Gastrocnemius medialis (tissue), 4 donors: ENCODE data around the gene MAPKAP1. TPM values are rescaled to one million over a fixed set of nuclear protein-coding genes. Genes with fewer than 3 reads are reported as not detected.
A peak's percentile ranks its signal among the peaks of the same experiment; 100 is the strongest.

Experiments
- ATAC-seq, 2 donors: fragments of 150-250 bp; one replicate each; pipeline ENCODE4 v1.9.1; 2016
- DNase-seq, 2 donors: peaks; one replicate each; pipeline ENCODE4 v3.0.0-alpha.2; 2019
- H3K27ac ChIP-seq, 4 donors: fragments of 200-600 bp; sonication (generic); 1 replicate in 1 of 4; 2 replicates in 3 of 4; pipeline ENCODE4 v1.5.1; 2016 to 2018; ENCODE audit warnings: mild to moderate bottlenecking in 2 of 4, moderate library complexity in 1 of 4
- H3K27me3 ChIP-seq, 3 donors: fragments of 200-600 bp; sonication (generic) in 2 of 3; 1 replicate in 1 of 3; 2 replicates in 2 of 3; pipeline versions ENCODE4 v1.5.1 to v1.6.0; 2016 to 2019; ENCODE audit warnings: mild to moderate bottlenecking in 1 of 3, moderate library complexity in 1 of 3
- H3K36me3 ChIP-seq, 2 donors: fragments of 200-600 bp; sonication (generic) in 1 of 2; one replicate each; pipeline ENCODE4 v1.5.1; 2017 to 2018
- H3K4me1 ChIP-seq, 2 donors: fragments of 200-600 bp; sonication (generic) in 1 of 2; one replicate each; pipeline ENCODE4 v1.5.1; 2016 to 2017; ENCODE audit warnings: mild to moderate bottlenecking in 2 of 2
- H3K4me3 ChIP-seq, 4 donors: fragments of 200-600 bp; sonication (generic) in 3 of 4; 1 replicate in 1 of 4; 2 replicates in 3 of 4; pipeline ENCODE4 v1.5.1; 2016 to 2019; ENCODE audit warnings: mild to moderate bottlenecking in 2 of 4
- H3K9me3 ChIP-seq, 3 donors: fragments of 200-600 bp; sonication (generic) in 2 of 3; 1 replicate in 1 of 3; 2 replicates in 2 of 3; pipeline ENCODE4 v1.5.1; 2016 to 2019
- POLR2A ChIP-seq, 2 donors: fragments of 450-650 bp; IDR thresholded peaks; one replicate each; pipeline ENCODE4 v1.6.1; 2017; ENCODE audit warnings: antibody characterized with exemption in 2 of 2, mild to moderate bottlenecking in 2 of 2, moderate library complexity in 2 of 2
- in situ Hi-C, 4 donors: fragments of 200-750 bp; cut with MboI; loops; one replicate each; pipeline versions ENCODE4 v1.15.0 to v1.8.0; 2017; ENCODE audit warnings: low sequenced_read_pairs in 4 of 4
- intact Hi-C: fragments of 100-400 bp; cut with DNase I; formaldehyde crosslinking; loops from one replicate; pipeline ENCODE4 v1.15.1; 2023; ENCODE audit warnings: low total_unique reads
- total RNA-seq, 4 donors: library from RNA; depleted of rRNA; stranded (reverse); fragments of >200 nt; gene quantifications; one replicate each; pipeline versions ENCODE4 v1.1.0 to v1.2.3, GENCODE V29; 2016
- TF ChIP-seq, protein P1 (sequence below), 5 experiments: fragments of 450-650 bp in 3 of 5; fragments of 200-600 bp in 2 of 5; sonication (generic) in 2 of 5; IDR thresholded peaks in 4 of 5; conservative IDR thresholded peaks in 1 of 5; 1 replicate in 4 of 5; 2 replicates in 1 of 5; pipeline ENCODE4 v1.5.1; 2016 to 2019; ENCODE audit warnings: antibody characterized with exemption in 5 of 5, mild to moderate bottlenecking in 3 of 5, moderate library complexity in 3 of 5

MAPKAP1 gene
- 100 to 1,000 TPM in 3 of 4 donors, 10 to 100 TPM in 1; 58.2 to 123 (median 104) TPM for total RNA-seq

DNA sequence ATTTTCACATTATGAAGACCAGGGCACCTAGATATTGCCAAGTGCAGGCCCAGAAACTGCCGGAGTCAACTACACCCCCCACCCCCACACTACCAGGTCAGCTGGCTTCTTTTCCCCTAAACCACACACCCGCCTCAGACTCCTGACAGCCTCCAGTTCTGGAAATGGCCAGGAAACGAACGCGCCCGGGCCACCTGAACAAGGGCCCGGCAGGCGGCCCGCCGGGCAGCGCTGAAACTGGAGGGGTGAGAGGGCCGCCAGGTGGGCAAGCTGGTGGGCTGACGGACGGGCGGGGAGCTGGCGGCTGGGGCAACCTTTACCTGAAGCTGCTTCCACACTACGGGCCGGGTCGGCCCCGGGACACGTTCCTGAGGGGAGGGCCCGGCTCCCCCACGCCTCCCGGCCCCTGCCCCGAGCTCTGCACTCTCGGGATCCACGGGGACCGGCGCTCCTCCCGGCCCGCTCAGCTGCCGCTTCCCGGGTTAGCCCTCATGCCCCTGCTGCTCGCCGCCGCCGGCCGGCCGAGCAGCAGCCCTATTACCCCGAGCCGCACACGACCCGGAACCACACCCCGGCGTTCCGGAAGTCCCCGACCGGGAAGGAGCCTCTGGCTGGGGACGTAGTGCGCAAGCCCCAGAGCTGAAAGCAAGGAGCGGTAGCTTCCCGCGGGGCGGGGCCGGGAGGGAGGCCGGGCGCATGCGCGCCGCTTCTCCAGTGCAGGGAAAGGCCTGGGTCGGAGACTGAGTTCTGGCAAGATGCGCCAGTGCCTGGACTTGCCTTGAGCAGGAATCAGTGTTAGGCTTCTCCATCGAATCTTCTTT lies at the start of gene MAPKAP1:
TSS of gene MAPKAP1 (minus strand) at position 558 of the 821 bp plus-strand sequence. CDS start 34,634 bp downstream, outside the sequence.
- no peaks in the 10 kb centered on the region for H3K27me3 ChIP-seq
- H3K4me3 ChIP-seq = peak within 1 kb of the TSS; percentile 89 to 99 (median 97)
- no peaks in the 10 kb centered on the region for H3K9me3 ChIP-seq
- H3K36me3 ChIP-seq = no peaks in the 10 kb centered on the region
- peak within 1 kb of the TSS; percentile 75 to 89 (median 84) for H3K27ac ChIP-seq
- TF ChIP-seq, protein P1, sequence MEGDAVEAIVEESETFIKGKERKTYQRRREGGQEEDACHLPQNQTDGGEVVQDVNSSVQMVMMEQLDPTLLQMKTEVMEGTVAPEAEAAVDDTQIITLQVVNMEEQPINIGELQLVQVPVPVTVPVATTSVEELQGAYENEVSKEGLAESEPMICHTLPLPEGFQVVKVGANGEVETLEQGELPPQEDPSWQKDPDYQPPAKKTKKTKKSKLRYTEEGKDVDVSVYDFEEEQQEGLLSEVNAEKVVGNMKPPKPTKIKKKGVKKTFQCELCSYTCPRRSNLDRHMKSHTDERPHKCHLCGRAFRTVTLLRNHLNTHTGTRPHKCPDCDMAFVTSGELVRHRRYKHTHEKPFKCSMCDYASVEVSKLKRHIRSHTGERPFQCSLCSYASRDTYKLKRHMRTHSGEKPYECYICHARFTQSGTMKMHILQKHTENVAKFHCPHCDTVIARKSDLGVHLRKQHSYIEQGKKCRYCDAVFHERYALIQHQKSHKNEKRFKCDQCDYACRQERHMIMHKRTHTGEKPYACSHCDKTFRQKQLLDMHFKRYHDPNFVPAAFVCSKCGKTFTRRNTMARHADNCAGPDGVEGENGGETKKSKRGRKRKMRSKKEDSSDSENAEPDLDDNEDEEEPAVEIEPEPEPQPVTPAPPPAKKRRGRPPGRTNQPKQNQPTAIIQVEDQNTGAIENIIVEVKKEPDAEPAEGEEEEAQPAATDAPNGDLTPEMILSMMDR (IDR thresholded peaks at IDR 0.05 in 4 of 5, conservative IDR thresholded peaks at IDR 0.05 in 1 of 5) = no peak
- TF ChIP-seq POLR2A (IDR thresholded peaks at IDR 0.05) = peak; percentile 68 to 72
- DNase-seq = peak; percentile 92 to 94
- intact Hi-C loops (loop anchor here (1.0 kb wide), 1 partner anchor 39 kb away; no protein-coding TSS in a partner anchor), in situ Hi-C loops (no loop called here)
- ATAC-seq = peak; percentile 98 to 99
- H3K4me1 ChIP-seq = peaks cover 23 to 29% of the 10 kb centered on the region in 2 donors

DNA sequence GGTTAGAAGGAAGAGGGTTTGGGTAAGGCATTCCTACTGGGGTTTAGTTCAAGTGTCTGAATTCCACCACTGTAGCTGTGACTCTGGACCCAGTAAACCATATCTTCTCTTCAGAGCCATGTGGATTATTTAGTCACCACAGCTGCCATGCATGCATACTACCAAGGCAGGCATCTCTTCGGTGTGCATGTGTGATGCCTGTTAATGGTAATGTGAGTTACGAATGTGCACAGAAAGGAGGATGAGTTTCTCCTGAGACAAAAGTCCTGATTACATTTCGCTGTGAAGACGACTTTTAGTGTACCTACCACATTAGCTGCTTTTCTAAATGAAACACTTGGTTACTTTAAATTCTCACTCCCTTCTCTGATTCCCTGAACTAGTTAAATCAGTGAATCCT lies 49.5 kb upstream of the MAPKAP1 start:
- Histone ChIP-seq H3K27ac (no peak overlapping the region), H3K9me3 (no peaks in the 10 kb centered on the region), H3K4me3 (no peak overlapping the region), H3K27me3 (peaks cover 0 to 11% (median 3%) of the 10 kb centered on the region in 3 donors), H3K4me1 (no peaks in the 10 kb centered on the region), H3K36me3 (no peaks in the 10 kb centered on the region)
- ATAC-seq = no peak
- in situ Hi-C loops = no loop called here
- intact Hi-C loops = no loop called here
- TF ChIP-seq, protein P1 (IDR thresholded peaks at IDR 0.05 in 4 of 5, conservative IDR thresholded peaks at IDR 0.05 in 1 of 5) = no peak
- no peak for TF ChIP-seq POLR2A (IDR thresholded peaks at IDR 0.05)
- no peak for DNase-seq

DNA sequence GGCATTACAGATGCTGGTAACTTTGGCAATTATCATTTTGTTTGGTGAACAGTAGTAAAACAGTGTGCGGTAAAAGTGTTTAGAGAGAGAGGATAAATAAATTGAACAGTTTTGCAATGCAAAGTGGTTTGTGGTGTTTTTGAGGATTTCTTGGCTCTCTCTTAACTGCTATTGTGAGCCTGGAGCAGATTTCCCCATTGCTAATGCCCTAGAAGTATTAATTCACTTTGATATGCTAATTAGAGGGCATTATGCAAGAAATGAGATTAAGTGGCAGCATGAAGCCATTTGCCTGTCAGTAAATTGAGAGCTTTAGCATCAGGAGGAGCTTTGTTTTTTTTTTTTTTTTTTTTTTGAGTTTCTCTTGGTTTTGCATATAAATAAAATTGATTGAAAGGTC lies 48.3 kb upstream of the MAPKAP1 start:
- no peaks in the 10 kb centered on the region for H3K4me1 ChIP-seq

DNA sequence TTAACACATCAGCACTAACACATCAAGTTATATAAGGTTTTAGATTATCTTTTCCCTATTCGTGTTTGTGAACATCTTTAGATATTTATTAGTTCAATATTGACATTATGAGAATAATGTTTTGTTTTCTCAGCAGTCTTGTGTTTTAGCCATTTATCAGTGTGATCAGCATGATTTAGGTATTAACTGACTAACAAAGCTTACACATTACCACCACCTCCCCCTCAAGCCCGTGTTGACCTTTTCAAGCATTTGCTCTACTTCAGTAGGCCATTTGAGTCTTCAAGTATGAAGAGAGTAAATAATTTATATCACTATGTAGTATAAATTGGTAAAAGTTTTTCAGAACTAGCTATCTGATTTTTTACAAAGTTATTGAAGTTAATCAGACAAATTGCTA lies 47.1 kb upstream of the MAPKAP1 start:
- no peak for DNase-seq
- ATAC-seq = no peak
- H3K4me1 ChIP-seq = no peaks in the 10 kb centered on the region
- no peak overlapping the region for H3K4me3 ChIP-seq
- no peaks in the 10 kb centered on the region for H3K36me3 ChIP-seq
- intact Hi-C loops (no loop called here), in situ Hi-C loops (no loop called here)
- no peak for TF ChIP-seq POLR2A (IDR thresholded peaks at IDR 0.05)
- TF ChIP-seq, protein P1 (IDR thresholded peaks at IDR 0.05 in 4 of 5, conservative IDR thresholded peaks at IDR 0.05 in 1 of 5) = no peak
- H3K27ac ChIP-seq = no peak overlapping the region
- H3K27me3 ChIP-seq = peaks cover 13 to 33% (median 21%) of the 10 kb centered on the region in 3 donors
- H3K9me3 ChIP-seq = no peaks in the 10 kb centered on the region

More for the DNA sequence above, 48.3 kb upstream of the MAPKAP1 start:
- no peaks in the 10 kb centered on the region for H3K36me3 ChIP-seq
- H3K4me3 ChIP-seq = no peak overlapping the region
- no peaks in the 10 kb centered on the region for H3K9me3 ChIP-seq
- TF ChIP-seq, protein P1 (IDR thresholded peaks at IDR 0.05 in 4 of 5, conservative IDR thresholded peaks at IDR 0.05 in 1 of 5) = no peak
- TF ChIP-seq POLR2A (IDR thresholded peaks at IDR 0.05) = no peak
- ATAC-seq = no peak
- H3K27ac ChIP-seq = no peak overlapping the region
- H3K27me3 ChIP-seq = peaks cover 2 to 21% (median 10%) of the 10 kb centered on the region in 3 donors
- intact Hi-C loops = no loop called here
- in situ Hi-C loops = no loop called here
- no peak for DNase-seq
